Esophagus (tissue), 2 donors: ENCODE data around the gene TIMM50. TPM values are rescaled to one million over a fixed set of nuclear protein-coding genes. Genes with fewer than 3 reads are reported as not detected.
A peak's percentile ranks its signal among the peaks of the same experiment; 100 is the strongest.

ENCODE experiments used
- H3K27ac ChIP-seq, 2 donors: one replicate each; pipeline ENCODE4 v1.5.1; 2013; ENCODE audit warnings: low read depth in 2 of 2, mild to moderate bottlenecking in 2 of 2, inconsistent platforms in 1 of 2, low read length in 1 of 2, moderate library complexity in 1 of 2
- H3K27me3 ChIP-seq, 2 donors: one replicate each; pipeline ENCODE4 v1.6.1; 2013; ENCODE audit warnings: low read length in 2 of 2, control low read depth in 1 of 2, mild to moderate bottlenecking in 1 of 2; ENCODE audit not compliant: insufficient read depth in 2 of 2, control insufficient read depth in 1 of 2
- H3K36me3 ChIP-seq, 2 donors: one replicate each; pipeline ENCODE4 v1.6.1; 2013; ENCODE audit warnings: low read length in 1 of 2; ENCODE audit not compliant: control insufficient read depth in 2 of 2, insufficient read depth in 2 of 2
- H3K4me1 ChIP-seq, 2 donors: one replicate each; pipeline ENCODE4 v1.6.1; 2013; ENCODE audit warnings: low read length in 1 of 2; ENCODE audit not compliant: control insufficient read depth in 2 of 2, insufficient read depth in 2 of 2
- H3K4me3 ChIP-seq, 2 donors: one replicate each; pipeline ENCODE4 v1.5.1; 2013; ENCODE audit warnings: low read length in 2 of 2, mild to moderate bottlenecking in 2 of 2, low read depth in 1 of 2, moderate library complexity in 1 of 2
- H3K9me3 ChIP-seq, 2 donors: one replicate each; pipeline ENCODE4 v1.6.1; 2013; ENCODE audit warnings: mild to moderate bottlenecking in 2 of 2, low read depth in 1 of 2, low read length in 1 of 2, moderate library complexity in 1 of 2; ENCODE audit not compliant: control insufficient read depth in 2 of 2, insufficient read depth in 1 of 2
- WGBS, 2 donors: extraction: QIAGEN DNeasy Blood & Tissue Kit; methylation state at CpG; one replicate each; pipeline ENCODE4 v1.1.7; 2013; 5-methylcytosine and 5-hydroxymethylcytosine counted together
- polyA plus RNA-seq, 2 donors: library from polyadenylated mRNA; stranded (reverse); fragments of 200-250 nt; gene quantifications; one replicate each; pipeline ENCODE4 v1.2.3, GENCODE V29; 2013
- donor health status: healthy with polysubstance abuse.
- donor health status: Bipolar disorder and iron deficiency.

The TIMM50 gene
- polyA plus RNA-seq, 2 donors = 42.3 to 42.4 TPM

- Histone ChIP-seq H3K4me3 (no peak within 1 kb of the TSS), H3K27me3 (peaks cover 0 to 6% of the 10 kb centered on the region in 2 donors), H3K36me3 (no peaks in the 10 kb centered on the region), H3K9me3 (peaks cover 0 to 2% of the 10 kb centered on the region in 2 donors), H3K4me1 (peaks cover 3 to 4% of the 10 kb centered on the region in 2 donors), H3K27ac (no peak within 1 kb of the TSS)
- 1 to 2% methylated on average over 40 to 60 of the region's 60 CpGs for WGBS, 2 donors
Observed at GRCh38 chr19:39498798-39499642, 18.4 kb downstream of the TIMM50 start, which contains the start of gene DLL3. TSS of gene DLL3 (plus strand) at chr19:39498947. CDS start at chr19:39498975, 28 bp downstream.

- H3K27me3 ChIP-seq = peaks cover 0 to 6% of the 10 kb centered on the region in 2 donors
- no peak overlapping the region for H3K27ac ChIP-seq
- 77 to 81% methylated on average over 8 of the region's 8 CpGs for WGBS, 2 donors
- H3K36me3 ChIP-seq = no peaks in the 10 kb centered on the region
- no peak overlapping the region for H3K4me3 ChIP-seq
- H3K4me1 ChIP-seq = peaks cover 3 to 4% of the 10 kb centered on the region in 2 donors
- H3K9me3 ChIP-seq = peaks cover 0 to 2% of the 10 kb centered on the region in 2 donors
Observed at GRCh38 chr19:39499932-39500331, 19.3 kb downstream of the TIMM50 start.

GRCh38 chr19:39500543-39500942 lies 19.9 kb downstream of the TIMM50 start:
- H3K9me3 ChIP-seq = peaks cover 0 to 2% of the 10 kb centered on the region in 2 donors
- peaks cover 0 to 6% of the 10 kb centered on the region in 2 donors for H3K27me3 ChIP-seq
- WGBS, 2 donors = 51 to 60% methylated on average over 4 of the region's 4 CpGs
- peaks cover 3 to 4% of the 10 kb centered on the region in 2 donors for H3K4me1 ChIP-seq
- no peak overlapping the region for H3K4me3 ChIP-seq
- no peaks in the 10 kb centered on the region for H3K36me3 ChIP-seq
- no peak overlapping the region for H3K27ac ChIP-seq

- peaks cover 0 to 6% of the 10 kb centered on the region in 2 donors for H3K27me3 ChIP-seq
- no peak overlapping the region for H3K27ac ChIP-seq
- peaks cover 3 to 4% of the 10 kb centered on the region in 2 donors for H3K4me1 ChIP-seq
- WGBS, 2 donors = 76% methylated on average over 5 of the region's 5 CpGs
- no peak overlapping the region for H3K4me3 ChIP-seq
- no peaks in the 10 kb centered on the region for H3K36me3 ChIP-seq
- peaks cover 0 to 2% of the 10 kb centered on the region in 2 donors for H3K9me3 ChIP-seq
Observed at GRCh38 chr19:39501340-39501739, 20.7 kb downstream of the TIMM50 start.

- WGBS, 2 donors = 18 to 20% methylated on average over 51 to 69 of the region's 69 CpGs
- Histone ChIP-seq H3K27ac (no peak overlapping the region), H3K27me3 (peaks cover 0 to 12% of the 10 kb centered on the region in 2 donors), H3K36me3 (no peaks in the 10 kb centered on the region), H3K4me1 (peaks cover 8 to 14% of the 10 kb centered on the region in 2 donors), H3K4me3 (no peak overlapping the region), H3K9me3 (peaks cover 0 to 4% of the 10 kb centered on the region in 2 donors)
Observed at GRCh38 chr19:39502640-39503417, 22.2 kb downstream of the TIMM50 start.

- 55 to 64% methylated on average over 7 of the region's 7 CpGs for WGBS, 2 donors
- Histone ChIP-seq H3K27ac (no peak overlapping the region), H3K36me3 (no peaks in the 10 kb centered on the region), H3K4me3 (peak overlapping the region in 1 of 2 donors; percentile 46), H3K4me1 (peaks cover 7 to 12% of the 10 kb centered on the region in 2 donors), H3K9me3 (peaks cover 0 to 4% of the 10 kb centered on the region in 2 donors), H3K27me3 (peaks cover 0 to 15% of the 10 kb centered on the region in 2 donors)
Observed at GRCh38 chr19:39506598-39506943, 25.9 kb downstream of the TIMM50 start.

- H3K4me1 ChIP-seq = peaks cover 7 to 12% of the 10 kb centered on the region in 2 donors
- peaks cover 0 to 4% of the 10 kb centered on the region in 2 donors for H3K9me3 ChIP-seq
- H3K27ac ChIP-seq = no peak overlapping the region
- no peaks in the 10 kb centered on the region for H3K36me3 ChIP-seq
- WGBS, 2 donors = 2 to 5% methylated on average over 82 to 96 of the region's 96 CpGs
- H3K27me3 ChIP-seq = peaks cover 0 to 15% of the 10 kb centered on the region in 2 donors
- H3K4me3 ChIP-seq = peak overlapping the region; percentile 36 to 46
Observed at GRCh38 chr19:39506944-39507714, 26.5 kb downstream of the TIMM50 start.

GRCh38 chr19:39507715-39508364 lies 27.2 kb downstream of the TIMM50 start:
- peaks cover 7 to 12% of the 10 kb centered on the region in 2 donors for H3K4me1 ChIP-seq
- H3K36me3 ChIP-seq = no peaks in the 10 kb centered on the region
- no peak overlapping the region for H3K27ac ChIP-seq
- peaks cover 0 to 4% of the 10 kb centered on the region in 2 donors for H3K9me3 ChIP-seq
- WGBS, 2 donors = 42 to 43% methylated on average over 24 of the region's 24 CpGs
- peaks cover 0 to 15% of the 10 kb centered on the region in 2 donors for H3K27me3 ChIP-seq
- peak overlapping the region in 1 of 2 donors; percentile 46 for H3K4me3 ChIP-seq
